ENCODE results near the gene NEMP2. TPM values are rescaled to one million over a fixed set of nuclear protein-coding genes. Genes with fewer than 3 reads are reported as not detected.

NEMP2 gene
- total RNA-seq, 1 donor from 2014 or later: 8.3 TPM

- no peak for DNase-seq (ENCODE audit: low spot score)
- no peak overlapping the region for H3K4me3 Mint-ChIP-seq (ENCODE audit: unreplicated experiment)
- H3K27ac Mint-ChIP-seq (ENCODE audit: unreplicated experiment): no peak overlapping the region
- peaks cover 4% of the 10 kb centered on the region for H3K36me3 Mint-ChIP-seq (ENCODE audit: low read depth, unreplicated experiment)
- peaks cover 31% of the 10 kb centered on the region for H3K4me1 Mint-ChIP-seq (ENCODE audit: unreplicated experiment)
- TF ChIP-seq, protein P1, sequence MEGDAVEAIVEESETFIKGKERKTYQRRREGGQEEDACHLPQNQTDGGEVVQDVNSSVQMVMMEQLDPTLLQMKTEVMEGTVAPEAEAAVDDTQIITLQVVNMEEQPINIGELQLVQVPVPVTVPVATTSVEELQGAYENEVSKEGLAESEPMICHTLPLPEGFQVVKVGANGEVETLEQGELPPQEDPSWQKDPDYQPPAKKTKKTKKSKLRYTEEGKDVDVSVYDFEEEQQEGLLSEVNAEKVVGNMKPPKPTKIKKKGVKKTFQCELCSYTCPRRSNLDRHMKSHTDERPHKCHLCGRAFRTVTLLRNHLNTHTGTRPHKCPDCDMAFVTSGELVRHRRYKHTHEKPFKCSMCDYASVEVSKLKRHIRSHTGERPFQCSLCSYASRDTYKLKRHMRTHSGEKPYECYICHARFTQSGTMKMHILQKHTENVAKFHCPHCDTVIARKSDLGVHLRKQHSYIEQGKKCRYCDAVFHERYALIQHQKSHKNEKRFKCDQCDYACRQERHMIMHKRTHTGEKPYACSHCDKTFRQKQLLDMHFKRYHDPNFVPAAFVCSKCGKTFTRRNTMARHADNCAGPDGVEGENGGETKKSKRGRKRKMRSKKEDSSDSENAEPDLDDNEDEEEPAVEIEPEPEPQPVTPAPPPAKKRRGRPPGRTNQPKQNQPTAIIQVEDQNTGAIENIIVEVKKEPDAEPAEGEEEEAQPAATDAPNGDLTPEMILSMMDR (IDR thresholded peaks at IDR 0.05; ENCODE audit: unreplicated experiment): no peak
- no peaks in the 10 kb centered on the region for H3K9me3 Mint-ChIP-seq (ENCODE audit: unreplicated experiment)
- no peaks in the 10 kb centered on the region for H3K27me3 Mint-ChIP-seq (ENCODE audit: unreplicated experiment)
These were observed 44.0 kb downstream of the NEMP2 start for GRCh38 chr2:190490502-190490901.

GRCh38 chr2:190489475-190489874 is 45.0 kb downstream of the NEMP2 start:
- Mint-ChIP-seq H3K27ac (ENCODE audit: unreplicated experiment) (no peak overlapping the region), H3K27me3 (ENCODE audit: unreplicated experiment) (no peaks in the 10 kb centered on the region), H3K9me3 (ENCODE audit: unreplicated experiment) (no peaks in the 10 kb centered on the region), H3K4me1 (ENCODE audit: unreplicated experiment) (peaks cover 23% of the 10 kb centered on the region), H3K4me3 (ENCODE audit: unreplicated experiment) (no peak overlapping the region), H3K36me3 (ENCODE audit: low read depth, unreplicated experiment) (peaks cover 4% of the 10 kb centered on the region)
- TF ChIP-seq, protein P1 (IDR thresholded peaks at IDR 0.05; ENCODE audit: unreplicated experiment): no peak
- no peak for DNase-seq (ENCODE audit: low spot score)

DNA sequence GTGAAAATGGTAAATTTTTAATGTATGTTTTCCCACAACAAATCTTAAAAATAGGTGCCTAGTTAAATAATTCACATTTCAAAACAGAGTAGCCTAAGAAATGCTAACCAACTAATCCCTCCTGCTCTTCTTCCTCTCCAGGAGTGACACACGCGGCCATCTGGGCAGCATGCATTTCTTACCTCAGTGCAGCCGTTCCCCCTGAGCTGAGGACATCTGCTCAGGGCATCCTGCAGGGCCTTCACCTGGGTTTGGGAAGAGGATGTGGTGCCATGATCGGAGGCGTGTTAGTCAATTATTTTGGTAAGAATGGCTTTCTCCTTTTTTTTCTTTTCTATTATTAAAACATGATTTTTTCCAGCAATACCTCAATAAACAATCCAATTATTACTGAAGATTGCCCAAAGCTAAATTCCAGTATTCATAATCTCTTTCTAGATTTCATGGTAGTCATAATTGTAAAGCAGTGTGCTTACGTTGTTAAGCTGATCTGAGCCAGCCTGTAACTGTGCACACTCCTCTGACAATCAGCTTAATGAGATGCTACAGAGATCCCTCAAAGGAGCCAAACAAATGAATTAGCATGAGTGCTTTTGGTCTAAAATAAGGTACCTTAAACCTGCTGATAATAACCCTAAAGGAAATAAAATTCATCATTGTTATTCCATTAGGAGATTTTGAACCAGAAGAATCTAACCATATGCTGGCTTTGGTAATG is 45.8 kb downstream of the NEMP2 start:
- Mint-ChIP-seq H3K27ac (ENCODE audit: unreplicated experiment) (no peak overlapping the region), H3K27me3 (ENCODE audit: unreplicated experiment) (no peaks in the 10 kb centered on the region)

DNA sequence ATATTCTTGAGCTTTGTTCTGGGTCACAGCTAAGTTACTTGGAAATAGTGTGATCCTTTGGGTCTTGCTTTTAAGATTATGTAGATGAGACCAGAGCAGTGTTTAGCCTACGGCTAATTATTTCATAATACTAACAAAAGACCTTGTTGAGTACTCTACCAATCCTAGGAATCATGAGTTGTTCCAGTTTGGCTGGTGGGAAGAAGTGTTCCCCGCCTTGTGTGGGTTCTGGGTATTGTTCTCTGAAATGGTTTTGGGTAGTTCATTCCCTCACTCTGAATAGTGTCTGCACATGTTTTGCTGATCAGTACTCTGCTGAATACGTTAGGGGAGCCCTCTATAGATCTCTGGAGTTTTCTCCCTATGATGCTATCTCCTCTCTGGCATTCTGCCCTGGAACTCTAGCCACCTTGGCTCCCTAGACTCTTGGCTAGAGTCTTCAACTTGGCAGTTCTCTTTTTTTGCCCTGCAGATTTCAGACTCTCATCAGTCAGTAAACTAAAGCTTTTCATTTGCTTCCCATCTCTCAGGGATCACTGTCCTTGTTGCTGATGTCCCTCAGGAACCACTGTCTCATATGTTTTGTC is 48.4 kb downstream of the NEMP2 start:
- no peak for DNase-seq (ENCODE audit: low spot score)
- H3K9me3 Mint-ChIP-seq (ENCODE audit: unreplicated experiment): no peaks in the 10 kb centered on the region
- H3K27me3 Mint-ChIP-seq (ENCODE audit: unreplicated experiment): no peaks in the 10 kb centered on the region
- H3K27ac Mint-ChIP-seq (ENCODE audit: unreplicated experiment): no peak overlapping the region
- no peaks in the 10 kb centered on the region for H3K36me3 Mint-ChIP-seq (ENCODE audit: low read depth, unreplicated experiment)
- H3K4me1 Mint-ChIP-seq (ENCODE audit: unreplicated experiment): peaks cover 5% of the 10 kb centered on the region
- H3K4me3 Mint-ChIP-seq (ENCODE audit: unreplicated experiment): no peak overlapping the region
- TF ChIP-seq, protein P1 (IDR thresholded peaks at IDR 0.05; ENCODE audit: unreplicated experiment): no peak

More for the DNA sequence above, 45.8 kb downstream of the NEMP2 start:
- TF ChIP-seq, protein P1 (IDR thresholded peaks at IDR 0.05; ENCODE audit: unreplicated experiment): no peak
- H3K4me1 Mint-ChIP-seq (ENCODE audit: unreplicated experiment): peaks cover 17% of the 10 kb centered on the region
- no peak for DNase-seq (ENCODE audit: low spot score)
- H3K36me3 Mint-ChIP-seq (ENCODE audit: low read depth, unreplicated experiment): peaks cover 4% of the 10 kb centered on the region
- no peak overlapping the region for H3K4me3 Mint-ChIP-seq (ENCODE audit: unreplicated experiment)
- H3K9me3 Mint-ChIP-seq (ENCODE audit: unreplicated experiment): no peaks in the 10 kb centered on the region

DNA sequence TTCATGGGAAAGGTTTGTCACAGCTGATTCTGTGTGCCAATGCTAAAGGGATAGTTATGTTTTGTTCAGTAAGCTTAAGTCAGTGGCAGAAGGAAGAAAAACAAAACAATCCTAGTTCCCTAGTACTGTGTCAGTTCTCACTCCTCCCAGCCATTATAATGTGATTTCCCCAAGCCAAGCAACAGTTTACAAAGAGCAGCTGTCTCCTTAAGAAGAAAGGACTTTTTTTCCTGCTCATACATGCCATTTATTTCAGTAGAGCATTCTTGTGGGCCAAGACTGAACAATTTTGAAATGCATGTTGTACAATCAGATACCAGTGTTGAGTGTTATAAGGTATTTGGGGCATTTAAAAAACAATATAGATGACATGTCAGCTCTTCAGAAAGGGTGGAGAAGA is 52.1 kb downstream of the NEMP2 start:
- Mint-ChIP-seq H3K27me3 (ENCODE audit: unreplicated experiment) (no peaks in the 10 kb centered on the region), H3K36me3 (ENCODE audit: low read depth, unreplicated experiment) (no peaks in the 10 kb centered on the region), H3K4me1 (ENCODE audit: unreplicated experiment) (peaks cover 2% of the 10 kb centered on the region), H3K9me3 (ENCODE audit: unreplicated experiment) (no peaks in the 10 kb centered on the region), H3K4me3 (ENCODE audit: unreplicated experiment) (no peak overlapping the region), H3K27ac (ENCODE audit: unreplicated experiment) (no peak overlapping the region)
- no peak for DNase-seq (ENCODE audit: low spot score)
- TF ChIP-seq, protein P1 (IDR thresholded peaks at IDR 0.05; ENCODE audit: unreplicated experiment): no peak

Measured in endothelial cell (in vitro differentiated cells).